Placental epithelial cell (primary cell): ENCODE results near the gene VWC2L. TPM values are rescaled to one million over a fixed set of nuclear protein-coding genes. Genes with fewer than 3 reads are reported as not detected.

Source experiments
- total RNA-seq: library from RNA; depleted of rRNA; stranded (reverse); fragments of >200 nt; gene quantifications from 2 replicates; pipeline ENCODE4 v1.2.3, GENCODE V29; 2012

VWC2L gene
- total RNA-seq, result under 0.01 TPM in 1 of 2 replicates, not detected in the other

DNA sequence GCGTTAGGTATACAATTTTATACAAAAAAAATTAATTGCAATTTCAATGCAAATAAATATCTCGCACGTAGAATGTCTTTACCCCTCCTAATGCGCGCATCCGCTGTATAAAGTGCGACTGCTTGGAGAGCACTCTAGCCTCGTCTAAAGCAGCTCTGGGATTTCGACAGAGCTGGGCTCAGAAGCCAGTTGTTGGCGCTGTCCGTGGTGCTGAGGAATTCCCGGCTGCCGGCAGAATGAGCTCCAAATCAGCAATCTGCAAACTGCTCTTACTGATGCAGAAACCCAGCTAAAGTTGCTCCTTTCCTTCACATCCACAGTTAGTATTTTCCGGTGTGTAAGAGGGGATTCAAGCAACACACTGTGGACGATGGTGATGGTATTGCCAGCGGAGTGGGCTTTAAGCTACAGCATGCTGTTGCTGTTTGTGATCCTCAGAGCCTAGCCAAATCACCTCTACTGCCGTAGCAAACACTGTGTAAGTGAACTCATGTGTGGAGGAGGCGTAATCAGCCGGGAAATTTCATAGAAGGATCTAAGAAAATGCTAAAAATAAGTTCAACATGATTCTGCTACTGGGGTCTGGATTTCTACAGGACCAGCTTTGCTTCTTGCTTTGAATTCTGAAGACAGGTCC lies at the start of gene VWC2L:
TSS of gene VWC2L (plus strand) at position 137 of the 637 bp plus-strand sequence. CDS start 3,140 bp downstream, outside the sequence.

